GM23248 (cell line): ENCODE measurements around the gene HK3.

ENCODE experiments used
- EZH2 ChIP-seq: fragments of 200-600 bp; sonication (generic); IDR thresholded peaks from 2 replicates; pipeline ENCODE4 v1.6.1; 2018; ENCODE audit warnings: antibody characterized with exemption, mild to moderate bottlenecking; ENCODE audit not compliant: insufficient read depth, poor library complexity, severe bottlenecking
- EZH2phosphoT487 ChIP-seq: fragments of 200-600 bp; sonication (generic); IDR thresholded peaks from 2 replicates; pipeline ENCODE4 v1.6.1; 2018; ENCODE audit warnings: antibody characterized with exemption, moderate library complexity, mild to moderate bottlenecking, low read depth; ENCODE audit not compliant: insufficient read depth

GRCh38 chr5:176904276-176904675 is 5.1 kb upstream of the HK3 start:
- TF ChIP-seq EZH2 (no peak), EZH2phosphoT487 (no peak)
